NCI-H2081 treated with DMSO at 0.1 percent for 48 hours (cell line): ENCODE data around the gene SCMH1.
"Not testable (repeated sequence)": the region's sequence is repeated elsewhere in the genome, so short reads cannot be mapped to it uniquely, and the experiment has no call there.

Experiments
- DNase-seq: peaks from one replicate; lab custom pipeline; 2025; lab: John Stamatoyannopoulos, UW

Gene SCMH1

DNA sequence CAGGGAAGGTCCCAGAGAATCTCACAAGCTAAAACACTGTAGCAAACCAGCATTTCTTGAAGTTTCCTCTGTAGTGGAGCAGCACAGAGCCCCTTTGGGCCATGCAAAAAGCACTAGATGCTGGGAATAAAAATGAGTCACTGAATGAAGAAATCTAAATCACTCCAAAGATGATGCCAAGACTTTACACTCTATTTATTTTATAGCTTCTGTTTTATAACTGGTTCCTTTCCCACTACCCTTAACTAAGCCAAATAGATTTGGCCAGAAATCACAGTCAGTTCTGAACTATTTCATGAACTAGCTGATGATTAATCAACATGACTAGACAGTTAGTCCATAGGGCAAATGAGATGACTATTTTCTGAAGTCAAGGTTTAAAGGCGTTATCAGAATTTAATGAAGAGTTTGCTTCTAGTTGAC is 89.5 kb downstream of the SCMH1 start:
- DNase-seq, result no peak

DNA sequence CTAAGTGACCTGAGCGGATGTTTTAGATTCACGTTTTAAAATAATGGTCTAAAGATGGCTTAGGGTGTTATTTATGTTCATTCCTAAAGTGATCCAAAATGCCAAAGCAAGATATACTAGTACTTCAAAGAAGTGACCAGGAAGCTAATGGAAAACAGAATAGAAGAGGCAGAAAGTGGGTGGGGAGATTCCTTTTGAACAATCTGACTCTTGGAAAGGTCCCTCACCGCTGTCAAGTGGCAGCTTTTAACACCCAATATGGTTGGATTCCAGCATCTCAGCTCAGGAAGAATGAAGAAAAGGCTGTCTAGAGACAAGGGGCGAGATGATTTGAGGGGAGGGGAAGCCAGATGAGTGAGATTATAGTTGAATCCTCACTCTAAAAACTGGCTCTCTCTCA is 90.3 kb downstream of the SCMH1 start:
- no peak for DNase-seq

DNA sequence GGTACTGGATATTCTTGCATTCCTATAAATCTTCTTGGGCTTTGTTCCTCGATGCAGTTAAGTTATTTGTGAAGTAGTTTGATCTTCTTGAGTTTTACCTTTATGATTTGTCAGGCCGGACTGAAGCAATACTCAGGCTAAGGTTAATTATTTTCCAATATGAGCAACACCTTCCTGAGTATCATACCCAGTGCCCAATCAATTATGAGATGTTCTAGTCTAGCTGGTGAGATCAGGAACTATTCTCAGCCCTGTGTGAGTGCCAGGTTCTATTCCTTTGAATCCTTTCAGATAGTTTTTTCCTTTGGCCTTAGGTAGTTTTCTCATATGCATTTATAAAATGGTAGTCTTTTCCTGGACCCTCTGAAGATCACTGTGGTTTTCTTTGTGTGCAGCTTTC is 92.5 kb downstream of the SCMH1 start:
- no peak for DNase-seq

DNA sequence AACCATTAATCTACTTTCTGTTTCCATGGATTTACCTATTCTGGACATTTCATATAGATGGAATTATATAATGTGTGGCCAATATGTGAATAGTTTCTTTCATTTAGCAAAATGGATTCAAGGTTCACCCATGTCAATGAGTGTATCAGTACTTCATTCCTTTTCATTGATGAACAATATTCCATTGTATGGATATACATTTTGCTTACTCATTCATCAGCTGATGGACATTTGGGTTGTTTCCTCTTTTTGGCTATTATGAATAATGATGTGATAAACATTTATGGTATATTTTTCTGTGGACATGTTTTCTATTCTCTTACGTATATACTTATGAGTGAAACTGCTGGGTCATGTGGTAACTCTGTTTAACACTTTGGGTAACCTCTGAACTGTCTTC is 97.8 kb downstream of the SCMH1 start:
- no peak for DNase-seq

DNA sequence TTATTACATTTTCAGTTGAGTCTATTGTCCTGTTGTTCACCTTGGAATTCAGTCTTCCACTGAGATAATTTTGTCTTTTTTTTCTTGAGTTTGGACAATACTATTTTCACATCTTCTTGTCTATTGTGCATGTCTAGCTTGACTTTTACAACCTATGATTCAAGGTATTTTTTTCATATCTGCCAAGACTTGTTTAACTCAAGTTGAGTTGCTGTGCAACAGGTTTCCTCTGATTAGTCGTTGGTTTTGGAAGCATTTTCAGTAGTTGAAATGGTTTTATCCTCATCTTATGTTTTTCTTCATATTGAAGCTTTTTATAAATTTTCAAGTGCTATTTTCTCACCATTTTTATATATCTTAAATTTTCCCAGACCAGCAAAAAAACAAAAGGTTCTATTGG is 103.6 kb downstream of the SCMH1 start:
- DNase-seq, result no peak

DNA sequence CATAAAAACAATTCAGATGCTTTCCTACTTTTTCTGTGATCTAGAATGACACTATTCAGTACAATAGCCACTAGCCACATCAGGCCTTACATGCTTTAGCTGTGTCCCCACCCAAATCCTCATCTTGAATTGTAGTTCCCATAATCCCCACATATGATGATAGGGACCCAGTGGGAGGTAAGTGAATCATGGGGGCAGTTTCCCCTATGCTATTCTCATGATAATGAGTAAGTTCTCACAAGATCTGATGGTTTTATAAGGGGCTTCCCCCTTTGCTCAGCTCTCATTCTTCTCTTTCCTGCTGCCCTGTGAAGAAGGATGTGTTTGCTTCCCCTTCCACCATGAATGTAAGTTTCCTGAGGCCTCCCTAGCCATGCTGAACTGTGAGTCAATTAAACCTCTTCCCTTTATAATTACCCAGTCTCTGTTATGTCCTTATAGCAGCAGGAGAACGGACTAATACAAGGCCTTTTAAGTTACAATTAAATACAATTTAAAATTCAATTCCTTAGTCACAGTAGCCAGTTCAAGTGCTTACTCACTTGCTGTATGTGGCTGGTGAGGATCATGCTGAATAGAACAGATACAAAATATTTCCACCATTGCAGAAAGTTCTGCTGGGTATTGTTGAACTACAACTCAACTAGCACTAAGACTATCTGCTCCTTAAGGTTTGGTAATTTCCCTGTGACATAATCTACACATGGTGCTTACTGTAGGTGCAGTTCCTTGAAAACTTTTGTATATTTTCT is 106.7 kb downstream of the SCMH1 start:
- no peak for DNase-seq

DNA sequence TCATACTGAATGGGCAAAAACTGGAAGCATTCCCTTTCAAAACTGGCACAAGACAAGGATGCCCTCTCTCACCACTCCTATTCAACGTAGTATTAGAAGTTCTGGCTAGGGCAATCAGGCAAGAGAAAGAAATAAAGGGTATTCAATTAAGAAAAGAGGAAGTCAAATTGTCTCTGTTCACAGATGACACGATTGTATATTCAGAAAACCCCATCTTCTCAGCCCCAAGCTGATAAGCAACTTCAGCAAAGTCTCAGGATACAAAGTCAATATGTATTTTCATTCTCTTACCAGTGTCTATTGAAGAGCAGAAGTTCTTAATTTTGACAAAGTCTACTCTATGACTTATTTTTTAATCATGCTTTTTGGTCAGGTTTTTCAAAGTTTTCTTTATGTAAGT is 107.8 kb downstream of the SCMH1 start:
- DNase-seq, result not testable (repeated sequence)

DNA sequence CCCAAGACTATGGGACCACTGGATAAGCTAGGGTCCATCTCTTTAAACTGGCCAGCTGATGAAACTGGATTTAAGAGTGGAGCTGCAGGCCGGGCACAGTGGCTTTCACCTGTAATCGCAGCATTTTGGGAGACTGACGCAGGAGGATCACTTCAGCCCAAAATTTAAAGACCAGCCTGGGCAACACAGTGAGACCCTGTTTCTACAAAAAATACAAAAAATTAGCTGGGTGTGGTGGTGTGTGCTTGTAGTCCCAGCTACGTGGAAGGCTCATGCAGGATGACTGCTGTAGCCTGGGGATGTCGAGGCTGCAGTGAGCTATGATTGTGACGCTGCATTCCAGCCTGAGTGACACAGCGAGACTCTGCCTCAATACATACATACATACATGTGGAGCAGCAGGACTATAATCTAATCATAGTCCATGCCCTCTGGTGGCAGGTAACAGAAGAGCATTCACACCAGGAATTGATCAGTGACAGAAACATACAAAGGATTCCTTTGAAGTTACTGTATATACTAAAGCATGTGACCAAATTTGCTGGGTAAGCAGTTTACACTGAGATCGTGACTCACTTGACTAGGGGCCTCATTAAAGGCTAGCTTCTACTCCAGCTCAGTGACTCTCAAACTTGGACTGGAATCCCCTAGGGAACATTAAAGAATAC is 119.1 kb downstream of the SCMH1 start:
- DNase-seq, result no peak

DNA sequence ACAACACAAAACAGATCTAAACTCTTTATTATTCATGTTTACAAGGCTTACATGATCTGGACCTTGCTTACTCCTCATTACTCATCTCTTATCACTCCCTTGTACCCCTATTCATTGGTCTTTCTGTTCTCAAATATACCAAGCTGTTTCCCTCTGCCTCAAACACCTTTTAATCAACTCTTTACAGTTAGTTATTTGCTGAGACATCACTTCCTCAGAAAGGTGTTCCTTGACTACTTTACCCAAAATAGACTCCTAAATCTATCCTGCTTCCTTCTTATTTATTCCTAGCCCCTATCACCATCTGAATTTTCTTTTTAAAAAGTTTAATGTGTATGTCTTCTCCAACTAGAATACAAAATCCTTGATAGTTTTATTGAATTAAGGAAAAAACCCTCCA is 120.0 kb downstream of the SCMH1 start:
- DNase-seq, result no peak

DNA sequence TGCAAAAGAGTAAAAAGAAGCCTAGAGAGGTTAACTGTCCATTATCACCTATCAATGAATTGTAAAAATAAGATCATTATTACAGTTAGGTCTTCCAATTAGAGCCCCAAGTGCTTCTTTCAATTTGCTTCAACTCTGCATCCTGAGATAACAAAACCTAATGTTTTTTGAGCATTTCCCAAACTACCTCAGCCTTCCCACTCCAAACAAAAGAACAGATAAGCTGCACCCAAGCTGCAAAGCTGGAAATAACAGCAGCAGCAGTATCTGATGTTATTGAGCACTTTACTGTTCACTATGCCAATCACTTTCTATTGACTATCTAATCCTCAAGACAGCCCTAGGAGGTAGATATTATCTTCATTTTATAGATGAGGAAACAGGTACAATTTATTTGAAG is 123.5 kb downstream of the SCMH1 start:
- DNase-seq, result no peak

DNA sequence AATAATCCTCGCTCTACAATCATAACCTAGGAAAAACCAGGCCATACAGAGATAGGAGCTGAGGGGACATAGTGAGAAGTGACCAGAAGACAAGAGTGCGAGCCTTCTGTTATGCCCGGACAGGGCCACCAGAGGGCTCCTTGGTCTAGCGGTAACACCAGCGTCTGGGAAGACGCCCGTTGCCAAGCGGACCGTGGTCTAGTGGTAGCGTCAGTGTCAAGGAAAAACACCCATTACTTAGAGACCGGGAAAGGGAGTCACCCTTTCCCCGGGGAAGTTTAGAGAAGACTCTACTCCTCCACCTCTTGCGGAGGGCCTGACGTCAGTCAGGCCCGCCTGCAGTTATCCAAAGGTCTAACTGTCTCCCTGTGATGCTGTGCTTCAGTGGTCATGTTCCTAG is 124.9 kb downstream of the SCMH1 start:
- not testable (repeated sequence) for DNase-seq

DNA sequence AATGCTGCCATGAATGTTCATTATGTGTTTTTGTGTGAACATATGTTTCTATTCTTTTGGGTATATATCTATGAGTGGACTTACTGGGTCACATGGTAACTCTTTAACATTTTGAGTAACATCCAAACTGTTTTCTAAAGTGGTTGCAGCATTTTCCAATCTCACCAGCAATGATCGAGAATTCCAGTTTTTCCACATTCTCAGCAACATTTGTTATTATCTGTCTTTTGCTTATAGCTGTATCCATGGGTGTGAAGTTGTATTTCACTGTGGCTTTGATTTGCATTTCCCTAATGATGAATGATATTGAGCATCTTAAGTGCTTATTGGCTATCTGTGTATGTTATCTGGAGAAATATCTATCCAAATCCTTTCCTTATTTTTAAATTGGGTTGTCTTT is 131.4 kb downstream of the SCMH1 start:
- DNase-seq, result no peak

DNA sequence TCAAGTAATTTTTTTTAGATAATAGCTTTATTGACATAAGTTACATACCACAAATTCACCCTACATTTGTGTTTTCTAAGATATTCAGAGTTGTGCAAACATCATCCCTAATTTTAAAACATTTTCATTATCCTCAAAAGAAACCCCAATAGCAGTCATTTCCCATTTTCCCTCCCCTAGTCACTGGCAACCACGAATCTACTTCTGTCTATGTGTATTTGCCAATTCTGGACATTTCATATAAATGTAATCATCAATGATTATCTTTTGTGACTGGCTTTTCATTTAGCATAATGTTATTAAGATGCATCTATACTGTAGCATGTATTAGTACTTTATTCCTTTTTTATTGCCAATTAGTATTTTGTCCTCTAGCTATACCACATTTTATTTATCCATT is 131.8 kb downstream of the SCMH1 start:
- DNase-seq, result no peak

DNA sequence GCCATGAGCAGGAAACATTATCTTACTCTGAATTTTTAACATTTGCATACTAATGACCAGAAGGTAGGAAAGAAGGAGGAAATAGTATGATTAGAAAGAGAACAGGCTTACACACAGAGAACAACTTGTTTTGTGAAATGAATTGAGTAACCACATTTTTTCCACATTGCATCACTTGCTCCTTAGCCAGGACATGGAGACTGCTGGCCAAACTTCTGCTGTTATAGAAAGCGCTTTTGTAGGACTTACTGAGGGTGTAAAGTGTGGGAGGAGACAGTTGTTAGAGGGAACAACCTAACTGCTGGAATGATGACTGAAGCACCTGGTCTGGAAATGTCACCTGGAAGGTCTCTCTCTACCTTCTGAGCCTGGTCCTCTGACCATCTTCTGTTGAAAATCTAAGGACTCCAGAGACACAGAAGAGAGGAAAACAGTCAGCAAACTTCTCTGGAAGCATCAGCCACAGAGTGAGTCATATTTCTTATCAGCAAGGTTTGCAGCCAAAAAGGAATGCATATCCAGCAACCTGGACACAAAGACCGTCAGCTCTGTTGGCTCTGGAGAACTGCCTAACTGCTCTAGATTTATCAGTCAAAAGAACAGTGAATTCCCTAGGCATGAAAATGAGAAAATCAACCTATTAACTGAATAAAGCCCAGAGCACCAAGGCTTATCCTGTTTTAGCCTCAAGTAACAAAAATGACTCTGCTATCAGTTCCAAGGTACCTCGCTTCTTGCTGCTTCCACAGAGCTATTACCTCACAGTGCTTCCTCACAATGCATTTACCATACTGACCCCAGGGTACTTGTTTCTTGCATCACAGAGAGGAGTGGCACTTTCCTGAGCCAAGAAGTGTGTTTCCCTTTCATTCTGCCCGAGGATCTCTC is 132.6 kb downstream of the SCMH1 start:
- DNase-seq, result no peak

DNA sequence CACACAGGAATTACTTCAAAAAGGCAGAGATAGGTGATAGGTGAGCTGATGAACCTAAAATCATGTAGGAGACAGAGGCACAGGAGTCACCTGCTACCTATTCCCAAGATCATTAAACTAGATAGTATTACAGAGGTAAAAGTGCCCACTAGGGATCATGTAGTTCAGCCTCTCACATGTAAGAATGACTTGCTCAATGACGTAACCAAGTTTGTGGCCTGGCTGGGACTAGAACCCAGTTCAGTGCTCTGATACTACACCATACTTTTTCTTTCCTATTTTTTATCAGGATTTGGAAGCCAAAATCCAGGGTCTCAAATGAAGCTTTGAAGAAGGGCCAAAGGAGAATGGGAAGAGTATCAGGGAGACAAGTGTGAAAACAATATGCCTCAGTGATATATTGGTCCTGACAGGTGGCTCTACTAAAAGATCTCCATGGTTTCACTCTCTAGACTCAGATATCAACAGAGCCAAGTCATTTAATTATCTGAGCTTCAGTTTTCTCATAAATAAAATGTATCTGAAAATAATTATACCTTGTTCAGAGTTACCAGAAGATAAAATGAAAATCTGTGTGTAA is 133.3 kb downstream of the SCMH1 start:
- no peak for DNase-seq

DNA sequence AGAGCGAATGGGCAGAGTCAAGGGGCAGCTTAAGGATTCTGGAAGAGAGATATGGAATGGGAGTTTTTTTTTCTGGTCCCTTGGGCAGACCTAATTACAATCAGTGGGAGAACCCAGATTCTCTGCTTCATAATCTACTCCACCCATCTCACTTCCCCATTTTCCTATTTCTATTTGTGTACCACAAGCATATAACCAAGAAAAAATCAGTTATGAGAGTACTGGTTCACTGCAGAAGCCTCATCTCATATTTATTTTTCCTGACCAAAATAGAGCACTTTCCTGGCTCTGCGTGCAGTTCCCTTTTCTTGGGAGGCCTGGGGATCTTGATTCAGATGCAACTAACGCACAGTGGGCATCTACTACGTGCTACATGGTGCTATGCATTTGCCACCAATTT is 138.3 kb downstream of the SCMH1 start:
- DNase-seq, result no peak

DNA sequence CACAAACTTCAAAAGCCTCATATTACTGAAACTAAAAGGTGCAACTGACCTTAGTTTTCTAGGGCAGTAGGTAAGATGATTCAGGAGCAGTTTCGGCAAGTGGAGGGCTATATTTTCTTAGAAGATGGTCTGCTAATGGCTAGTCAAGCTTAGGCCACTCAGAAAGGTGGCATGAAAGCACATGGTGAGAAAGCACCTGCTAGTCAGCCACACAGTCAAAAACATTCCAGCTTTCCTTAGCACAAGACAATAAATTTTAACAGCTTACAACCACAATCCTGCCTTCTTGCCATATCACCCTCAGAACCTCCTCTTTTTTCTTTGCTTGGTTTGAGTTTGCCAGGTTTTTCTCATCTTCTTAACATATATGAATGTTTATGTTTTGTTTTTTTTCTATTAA is 139.5 kb downstream of the SCMH1 start:
- no peak for DNase-seq

DNA sequence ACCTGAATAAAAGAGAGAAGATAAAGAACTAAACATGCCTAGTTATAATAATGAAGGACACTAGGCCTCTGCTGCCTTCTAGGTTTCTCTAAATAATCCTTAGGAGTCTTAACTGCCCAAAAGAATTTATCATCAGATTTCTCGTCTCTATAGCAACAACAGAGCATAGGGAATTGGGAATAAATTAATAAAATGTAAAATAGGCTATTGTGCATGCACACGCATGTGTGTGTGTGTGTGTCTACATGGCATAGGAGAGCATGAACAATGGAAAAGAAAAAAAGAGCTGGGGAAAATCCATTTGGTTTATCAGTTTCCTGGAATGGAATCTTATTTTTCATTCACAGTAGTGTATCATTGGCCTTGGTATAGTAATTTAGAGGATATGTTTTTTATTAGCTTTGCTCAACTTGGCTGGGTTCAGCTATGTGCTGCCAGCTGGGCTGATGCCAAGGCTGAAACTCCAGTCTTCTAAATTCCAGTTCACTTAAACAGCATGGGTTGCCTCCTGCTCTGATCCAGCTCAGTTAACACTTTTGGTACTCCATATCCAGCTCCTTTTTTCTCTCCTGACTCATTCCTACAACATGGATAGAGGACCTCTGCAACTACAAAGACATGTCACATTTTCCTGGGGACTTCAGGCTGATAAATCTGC is 140.0 kb downstream of the SCMH1 start:
- no peak for DNase-seq

DNA sequence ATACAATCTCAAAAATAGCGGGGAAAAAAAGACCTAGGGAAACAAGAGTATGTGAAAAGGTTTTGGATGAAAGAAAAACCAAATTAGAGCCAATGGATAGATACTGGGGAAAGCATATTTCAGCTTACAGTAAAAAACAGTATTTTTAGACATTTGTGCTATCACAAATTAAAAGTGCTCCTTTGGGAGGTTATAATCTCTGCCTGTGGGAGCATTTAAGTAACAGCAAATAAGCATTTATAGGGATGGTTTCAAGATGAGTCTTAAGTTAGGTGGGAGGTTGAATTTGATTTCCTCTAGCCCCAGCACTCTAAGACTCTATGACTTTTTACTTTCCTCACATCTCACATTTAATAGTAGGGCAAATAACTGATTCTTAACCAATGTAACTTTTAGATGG is 141.0 kb downstream of the SCMH1 start:
- DNase-seq, result no peak

DNA sequence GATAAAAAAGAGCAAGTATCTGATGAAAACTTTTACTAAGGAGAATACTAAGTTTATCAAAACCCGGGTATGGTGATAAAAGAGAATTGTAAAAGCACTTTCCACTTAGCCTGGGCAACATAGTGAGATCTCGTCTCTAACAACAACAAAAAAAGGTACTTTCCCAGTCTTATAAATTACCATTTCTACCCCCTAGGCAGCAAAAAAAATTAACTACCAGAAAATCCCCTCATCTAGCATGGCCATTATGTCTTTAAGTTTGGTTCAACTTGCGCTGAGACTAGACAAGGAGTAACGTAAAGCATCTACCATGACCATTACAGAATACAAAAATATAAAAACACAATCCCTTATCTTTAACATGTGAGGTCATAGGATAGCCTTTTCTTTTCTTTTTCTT is 141.9 kb downstream of the SCMH1 start:
- no peak for DNase-seq

DNA sequence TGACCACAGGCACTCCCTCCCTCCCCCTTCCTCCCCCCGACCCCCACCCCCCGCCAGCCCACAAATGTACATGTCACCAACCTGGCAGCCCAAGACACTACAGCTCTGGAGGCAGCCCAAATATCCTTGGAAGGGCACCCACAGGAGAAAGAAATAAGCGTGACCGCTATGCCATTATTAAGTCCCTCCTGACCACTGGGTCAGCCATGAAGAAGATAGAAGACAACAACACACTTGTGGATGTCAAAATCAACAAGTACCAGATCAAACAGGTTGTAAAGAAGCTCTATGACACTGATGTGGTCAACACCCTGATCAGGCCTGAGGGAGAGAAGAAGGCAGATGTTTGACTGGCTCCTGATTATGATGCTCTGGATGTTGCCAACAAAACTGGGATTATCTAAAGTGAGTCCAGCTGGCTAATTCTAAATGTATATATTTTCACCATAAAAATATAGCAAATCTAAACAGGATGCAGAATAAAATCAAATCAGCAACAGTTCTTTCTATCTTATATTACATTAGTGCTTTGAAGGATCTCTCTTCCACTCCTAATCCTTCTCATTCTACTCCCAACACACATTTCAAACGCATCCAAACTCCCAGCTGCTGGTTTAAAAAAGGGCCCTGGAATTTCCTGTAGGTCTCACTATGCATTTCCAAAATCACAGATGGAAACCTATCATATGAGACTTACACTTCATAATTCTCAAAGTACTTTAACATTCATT is 143.2 kb downstream of the SCMH1 start:
- DNase-seq, result no peak
